HEK293 (cell line): ENCODE measurements around the gene FBXW11.

Experiments
- CTCF ChIA-PET: fragments of 350-600 bp; formaldehyde crosslinking; extraction: SDS; loops from one replicate; lab custom pipeline; 2021; ENCODE audit warnings: antibody characterized with exemption; lab: Yijun Ruan, JAX
- POLR2A ChIA-PET: fragments of 300-600 bp; formaldehyde crosslinking; extraction: SDS; loops from one replicate; lab custom pipeline; 2020; ENCODE audit warnings: antibody characterized with exemption, inconsistent platforms; lab: Yijun Ruan, JAX
- H3K27ac ChIP-seq: fragments of 200-500 bp; sonication (Bioruptor generic); 2 replicates; pipeline ENCODE4 v1.5.1; 2014; ENCODE audit warnings: low read depth, low read length, control low read depth, inconsistent platforms; ENCODE audit errors: extremely low read depth
- H3K36me3 ChIP-seq, 2 experiments: fragments of 200-500 bp in 1 of 2; sonication (Bioruptor generic) in 1 of 2; 1 replicate in 1 of 2; 2 replicates in 1 of 2; pipeline ENCODE4 v1.5.1; 2014 to 2017; ENCODE audit warnings: inconsistent platforms in 2 of 2, low read length in 2 of 2; ENCODE audit not compliant: control insufficient read depth in 2 of 2, insufficient read depth in 1 of 2
- H3K4me1 ChIP-seq: fragments of 200-500 bp; sonication (Bioruptor generic); 2 replicates; pipeline ENCODE4 v1.5.1; 2014; ENCODE audit warnings: mild to moderate bottlenecking, low read length, inconsistent platforms; ENCODE audit not compliant: control insufficient read depth, insufficient read depth
- H3K4me3 ChIP-seq: 2 replicates; pipeline ENCODE4 v1.5.1; 2011; ENCODE audit warnings: low read depth, mild to moderate bottlenecking, control low read depth, low read length, moderate library complexity
- H3K9me3 ChIP-seq: fragments of 200-500 bp; sonication (Bioruptor generic); 2 replicates; pipeline ENCODE4 v1.5.1; 2014; ENCODE audit warnings: low read depth, low read length, inconsistent platforms; ENCODE audit not compliant: control insufficient read depth, insufficient read depth
- GLIS1 ChIP-seq: fragments of 450-650 bp; formaldehyde crosslinking; IDR thresholded peaks from 2 replicates; pipeline ENCODE4 v1.5.1; 2016; ENCODE audit warnings: missing biosample characterization, missing genetic modification characterization
- SALL2 ChIP-seq: fragments of 450-650 bp; formaldehyde crosslinking; IDR thresholded peaks from 2 replicates; pipeline ENCODE4 v1.5.0; 2017; ENCODE audit warnings: missing biosample characterization, mild to moderate bottlenecking, missing genetic modification characterization, borderline replicate concordance
- SETDB1 ChIP-seq: IDR thresholded peaks from one replicate; pipeline ENCODE4 v1.6.1; 2017; ENCODE audit warnings: mild to moderate bottlenecking, low read length, moderate library complexity, mixed read lengths; ENCODE audit not compliant: insufficient read length
- SP3 ChIP-seq: fragments of 450-650 bp; formaldehyde crosslinking; IDR thresholded peaks from 2 replicates; pipeline ENCODE4 v1.5.1; 2016; ENCODE audit warnings: missing biosample characterization, missing genetic modification characterization
- ZBTB17 ChIP-seq: fragments of 450-650 bp; formaldehyde crosslinking; IDR thresholded peaks from 2 replicates; pipeline ENCODE4 v1.5.1; 2016; ENCODE audit warnings: missing biosample characterization, missing genetic modification characterization
- ZFP3 ChIP-seq: fragments of 450-650 bp; formaldehyde crosslinking; IDR thresholded peaks from 2 replicates; pipeline ENCODE4 v1.5.1; 2016; ENCODE audit warnings: low read depth, missing biosample characterization, missing genetic modification characterization
- ZFP37 ChIP-seq: fragments of 450-650 bp; formaldehyde crosslinking; IDR thresholded peaks from 2 replicates; pipeline ENCODE4 v1.5.1; 2016; ENCODE audit warnings: missing biosample characterization, missing genetic modification characterization
- ZNF121 ChIP-seq: fragments of 450-650 bp; formaldehyde crosslinking; IDR thresholded peaks from 2 replicates; pipeline ENCODE4 v1.5.1; 2016; ENCODE audit warnings: missing biosample characterization, missing genetic modification characterization
- ZNF175 ChIP-seq: fragments of 450-650 bp; formaldehyde crosslinking; IDR thresholded peaks from 2 replicates; pipeline ENCODE4 v1.5.1; 2016; ENCODE audit warnings: missing biosample characterization, missing genetic modification characterization
- ZNF18 ChIP-seq: fragments of 450-650 bp; formaldehyde crosslinking; IDR thresholded peaks from 2 replicates; pipeline ENCODE4 v1.5.1; 2016; ENCODE audit warnings: missing biosample characterization, missing genetic modification characterization
- ZNF248 ChIP-seq: fragments of 450-650 bp; formaldehyde crosslinking; IDR thresholded peaks from 2 replicates; pipeline ENCODE4 v1.5.1; 2017; ENCODE audit warnings: missing biosample characterization, missing genetic modification characterization
- ZNF362 ChIP-seq: fragments of 450-650 bp; formaldehyde crosslinking; IDR thresholded peaks from 2 replicates; pipeline ENCODE4 v1.5.1; 2016; ENCODE audit warnings: missing biosample characterization, missing genetic modification characterization
- ZNF426 ChIP-seq: fragments of 450-650 bp; formaldehyde crosslinking; IDR thresholded peaks from 2 replicates; pipeline ENCODE4 v1.5.1; 2017; ENCODE audit warnings: missing biosample characterization, missing genetic modification characterization, mild to moderate bottlenecking, inconsistent platforms, moderate library complexity
- ZNF433 ChIP-seq: fragments of 450-650 bp; formaldehyde crosslinking; IDR thresholded peaks from 2 replicates; pipeline ENCODE4 v1.5.1; 2016; ENCODE audit warnings: missing biosample characterization, missing genetic modification characterization, low read depth
- ZNF473 ChIP-seq: fragments of 450-650 bp; formaldehyde crosslinking; IDR thresholded peaks from 2 replicates; pipeline ENCODE4 v1.5.1; 2017; ENCODE audit warnings: missing biosample characterization, missing genetic modification characterization
- ZNF560 ChIP-seq: fragments of 450-650 bp; formaldehyde crosslinking; IDR thresholded peaks from 2 replicates; pipeline ENCODE4 v1.5.1; 2017; ENCODE audit warnings: missing biosample characterization, missing genetic modification characterization, borderline replicate concordance
- ZNF561 ChIP-seq: fragments of 450-650 bp; IDR thresholded peaks from 2 replicates; pipeline ENCODE4 v1.5.1; 2018; ENCODE audit warnings: missing biosample characterization, missing genetic modification characterization, borderline replicate concordance
- ZNF658 ChIP-seq: fragments of 450-650 bp; formaldehyde crosslinking; IDR thresholded peaks from 2 replicates; pipeline ENCODE4; 2016; ENCODE audit warnings: missing biosample characterization, missing genetic modification characterization
- ZNF660 ChIP-seq: fragments of 450-650 bp; IDR thresholded peaks from 2 replicates; pipeline ENCODE4 v1.5.1; 2018; ENCODE audit warnings: missing biosample characterization, mild to moderate bottlenecking, missing genetic modification characterization
- ZNF776 ChIP-seq: fragments of 450-650 bp; formaldehyde crosslinking; IDR thresholded peaks from 2 replicates; pipeline ENCODE4 v1.5.0; 2017; ENCODE audit warnings: missing biosample characterization, missing genetic modification characterization, borderline replicate concordance
- TF ChIP-seq, protein P1 (sequence below): fragments of 450-650 bp; formaldehyde crosslinking; IDR thresholded peaks from 2 replicates; pipeline ENCODE4 v1.5.1; 2016; ENCODE audit warnings: missing biosample characterization, missing genetic modification characterization
- TF ChIP-seq, protein P2 (sequence below): fragments of 450-650 bp; formaldehyde crosslinking; conservative IDR thresholded peaks from 2 replicates; pipeline ENCODE4 v1.5.1; 2016; ENCODE audit warnings: low read depth, missing biosample characterization, missing genetic modification characterization
- TF ChIP-seq, protein P3 (sequence below): fragments of 450-650 bp; formaldehyde crosslinking; conservative IDR thresholded peaks from 2 replicates; pipeline ENCODE4 v1.5.1; 2016; ENCODE audit warnings: low read depth, missing biosample characterization, missing genetic modification characterization

The FBXW11 gene

DNA sequence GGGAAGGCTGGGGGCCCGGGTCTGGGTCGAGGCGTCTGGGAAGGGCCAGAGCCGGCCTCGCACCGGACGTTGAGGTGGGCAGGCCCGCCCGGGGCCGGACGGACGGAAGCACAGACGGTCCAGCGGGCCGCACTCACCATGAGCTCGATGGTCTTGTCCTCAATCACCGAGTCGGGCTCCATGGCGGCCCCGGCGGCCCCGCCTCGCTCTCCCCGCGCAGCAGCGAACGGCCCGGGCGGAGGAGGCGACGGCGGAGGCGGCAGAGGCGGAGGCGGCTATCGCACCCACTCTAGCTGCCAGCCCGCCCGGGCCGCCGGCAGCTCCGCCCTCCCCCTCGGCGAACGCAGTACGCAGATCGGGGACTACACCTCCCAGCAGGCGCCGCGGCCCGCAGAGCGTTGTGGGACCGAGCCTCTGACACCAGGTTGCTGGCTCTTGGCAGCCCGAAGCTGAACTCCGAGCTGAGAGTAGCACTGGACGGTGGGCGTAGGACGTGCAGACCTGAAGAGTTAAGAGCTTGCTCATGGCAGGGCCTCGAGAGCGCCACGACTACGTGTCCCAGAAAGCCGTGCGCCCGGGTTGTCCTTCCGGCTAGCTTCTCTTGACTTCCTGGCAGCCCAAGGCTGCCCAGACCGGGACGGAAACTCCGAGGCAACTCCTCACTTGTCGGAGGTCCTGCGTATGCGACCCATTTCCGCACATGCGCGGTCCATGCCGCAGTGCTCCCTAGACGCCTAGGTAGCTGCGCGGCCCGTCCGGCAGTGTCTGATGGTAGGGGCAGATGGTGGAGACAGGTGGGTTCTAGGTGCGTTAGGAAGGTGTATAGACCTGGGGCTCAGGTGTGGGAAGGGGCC, at the start of gene FBXW11 (continued):
- TF ChIP-seq, protein P1, sequence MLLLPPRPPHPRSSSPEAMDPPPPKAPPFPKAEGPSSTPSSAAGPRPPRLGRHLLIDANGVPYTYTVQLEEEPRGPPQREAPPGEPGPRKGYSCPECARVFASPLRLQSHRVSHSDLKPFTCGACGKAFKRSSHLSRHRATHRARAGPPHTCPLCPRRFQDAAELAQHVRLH (tag by site-specific recombination) = peak; percentile 71; the same call in 1 of the 2 replicates
- TF ChIP-seq SALL2 (tag by site-specific recombination) (no peak), GLIS1 (peak; percentile 14; the same call in 1 of the 2 replicates), ZBTB17 (peak; percentile 99), ZNF561 (tag by site-specific recombination) (peak; percentile 72; the same call in 1 of the 2 replicates), ZNF121 (tag by site-specific recombination) (no peak), ZNF658 (tag by site-specific recombination) (no peak)
- TF ChIP-seq, protein P2, sequence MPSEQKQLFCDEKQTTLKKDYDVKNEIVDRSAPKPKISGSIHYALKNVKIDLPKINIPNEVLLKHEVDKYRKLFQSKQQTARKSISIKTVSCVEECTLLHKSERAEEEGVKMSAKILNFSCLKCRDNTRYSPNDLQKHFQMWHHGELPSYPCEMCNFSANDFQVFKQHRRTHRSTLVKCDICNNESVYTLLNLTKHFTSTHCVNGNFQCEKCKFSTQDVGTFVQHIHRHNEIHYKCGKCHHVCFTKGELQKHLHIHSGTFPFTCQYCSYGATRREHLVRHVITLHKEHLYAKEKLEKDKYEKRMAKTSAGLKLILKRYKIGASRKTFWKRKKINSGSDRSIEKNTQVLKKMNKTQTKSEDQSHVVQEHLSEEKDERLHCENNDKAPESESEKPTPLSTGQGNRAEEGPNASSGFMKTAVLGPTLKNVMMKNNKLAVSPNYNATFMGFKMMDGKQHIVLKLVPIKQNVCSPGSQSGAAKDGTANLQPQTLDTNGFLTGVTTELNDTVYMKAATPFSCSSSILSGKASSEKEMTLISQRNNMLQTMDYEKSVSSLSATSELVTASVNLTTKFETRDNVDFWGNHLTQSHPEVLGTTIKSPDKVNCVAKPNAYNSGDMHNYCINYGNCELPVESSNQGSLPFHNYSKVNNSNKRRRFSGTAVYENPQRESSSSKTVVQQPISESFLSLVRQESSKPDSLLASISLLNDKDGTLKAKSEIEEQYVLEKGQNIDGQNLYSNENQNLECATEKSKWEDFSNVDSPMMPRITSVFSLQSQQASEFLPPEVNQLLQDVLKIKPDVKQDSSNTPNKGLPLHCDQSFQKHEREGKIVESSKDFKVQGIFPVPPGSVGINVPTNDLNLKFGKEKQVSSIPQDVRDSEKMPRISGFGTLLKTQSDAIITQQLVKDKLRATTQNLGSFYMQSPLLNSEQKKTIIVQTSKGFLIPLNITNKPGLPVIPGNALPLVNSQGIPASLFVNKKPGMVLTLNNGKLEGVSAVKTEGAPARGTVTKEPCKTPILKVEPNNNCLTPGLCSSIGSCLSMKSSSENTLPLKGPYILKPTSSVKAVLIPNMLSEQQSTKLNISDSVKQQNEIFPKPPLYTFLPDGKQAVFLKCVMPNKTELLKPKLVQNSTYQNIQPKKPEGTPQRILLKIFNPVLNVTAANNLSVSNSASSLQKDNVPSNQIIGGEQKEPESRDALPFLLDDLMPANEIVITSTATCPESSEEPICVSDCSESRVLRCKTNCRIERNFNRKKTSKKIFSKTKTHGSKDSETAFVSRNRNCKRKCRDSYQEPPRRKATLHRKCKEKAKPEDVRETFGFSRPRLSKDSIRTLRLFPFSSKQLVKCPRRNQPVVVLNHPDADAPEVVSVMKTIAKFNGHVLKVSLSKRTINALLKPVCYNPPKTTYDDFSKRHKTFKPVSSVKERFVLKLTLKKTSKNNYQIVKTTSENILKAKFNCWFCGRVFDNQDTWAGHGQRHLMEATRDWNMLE (tag by site-specific recombination) = peak; percentile 93
- TF ChIP-seq, protein P3, sequence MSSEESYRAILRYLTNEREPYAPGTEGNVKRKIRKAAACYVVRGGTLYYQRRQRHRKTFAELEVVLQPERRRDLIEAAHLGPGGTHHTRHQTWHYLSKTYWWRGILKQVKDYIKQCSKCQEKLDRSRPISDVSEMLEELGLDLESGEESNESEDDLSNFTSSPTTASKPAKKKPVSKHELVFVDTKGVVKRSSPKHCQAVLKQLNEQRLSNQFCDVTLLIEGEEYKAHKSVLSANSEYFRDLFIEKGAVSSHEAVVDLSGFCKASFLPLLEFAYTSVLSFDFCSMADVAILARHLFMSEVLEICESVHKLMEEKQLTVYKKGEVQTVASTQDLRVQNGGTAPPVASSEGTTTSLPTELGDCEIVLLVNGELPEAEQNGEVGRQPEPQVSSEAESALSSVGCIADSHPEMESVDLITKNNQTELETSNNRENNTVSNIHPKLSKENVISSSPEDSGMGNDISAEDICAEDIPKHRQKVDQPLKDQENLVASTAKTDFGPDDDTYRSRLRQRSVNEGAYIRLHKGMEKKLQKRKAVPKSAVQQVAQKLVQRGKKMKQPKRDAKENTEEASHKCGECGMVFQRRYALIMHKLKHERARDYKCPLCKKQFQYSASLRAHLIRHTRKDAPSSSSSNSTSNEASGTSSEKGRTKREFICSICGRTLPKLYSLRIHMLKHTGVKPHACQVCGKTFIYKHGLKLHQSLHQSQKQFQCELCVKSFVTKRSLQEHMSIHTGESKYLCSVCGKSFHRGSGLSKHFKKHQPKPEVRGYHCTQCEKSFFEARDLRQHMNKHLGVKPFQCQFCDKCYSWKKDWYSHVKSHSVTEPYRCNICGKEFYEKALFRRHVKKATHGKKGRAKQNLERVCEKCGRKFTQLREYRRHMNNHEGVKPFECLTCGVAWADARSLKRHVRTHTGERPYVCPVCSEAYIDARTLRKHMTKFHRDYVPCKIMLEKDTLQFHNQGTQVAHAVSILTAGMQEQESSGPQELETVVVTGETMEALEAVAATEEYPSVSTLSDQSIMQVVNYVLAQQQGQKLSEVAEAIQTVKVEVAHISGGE (tag by site-specific recombination) = peak; percentile 98

DNA sequence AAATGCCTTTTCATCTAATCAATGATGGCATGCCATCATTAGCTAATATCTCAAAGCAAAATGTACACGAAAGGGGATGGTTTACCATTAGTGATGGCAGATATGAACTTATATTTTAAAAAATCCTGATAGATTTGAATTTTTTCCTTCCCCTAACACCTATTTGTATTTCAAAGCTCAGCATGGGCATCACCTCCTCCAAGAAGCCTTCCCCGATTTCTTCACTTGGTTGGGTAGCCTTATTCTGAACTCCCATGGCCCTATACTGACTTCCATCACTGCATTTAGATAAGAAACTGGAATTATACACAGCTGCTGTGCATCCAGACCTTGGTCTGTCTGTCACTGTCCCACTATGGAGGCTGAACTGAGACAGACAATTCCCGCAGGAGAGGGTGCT, 49.6 kb upstream of the FBXW11 start:
- Histone ChIP-seq H3K4me3 (no peak overlapping the region), H3K9me3 (no peaks in the 10 kb centered on the region), H3K4me1 (no peaks in the 10 kb centered on the region), H3K36me3 (peaks cover 0 to 11% of the 10 kb centered on the region in 2 experiments; a peak in 2 of 3 replicates), H3K27ac (no peak overlapping the region)
- ChIA-PET CTCF (interaction anchor here (0.6 to 1.0 kb wide), 3 partner anchors 217 to 1188 kb away, joined by 3 to 4 read pairs (median 4); no protein-coding TSS in a partner anchor), POLR2A (no interaction called here)
- TF ChIP-seq ZNF561 (tag by site-specific recombination) (no peak), ZNF175 (no peak), ZNF248 (no peak), ZNF18 (tag by site-specific recombination) (no peak), ZNF362 (tag by site-specific recombination) (no peak), ZNF433 (tag by site-specific recombination) (no peak), ZNF473 (tag by site-specific recombination) (no peak), ZNF426 (tag by site-specific recombination) (no peak), ZNF660 (tag by site-specific recombination) (no peak), ZFP37 (tag by site-specific recombination) (no peak), SP3 (tag by site-specific recombination) (no peak), ZNF776 (tag by site-specific recombination) (no peak), ZNF658 (tag by site-specific recombination) (no peak), ZNF560 (tag by site-specific recombination) (no peak), SETDB1 (no peak), ZFP3 (no peak)
